ENCODE data around the gene CEP152.
"Not testable (repeated sequence)": the region's sequence is repeated elsewhere in the genome, so short reads cannot be mapped to it uniquely, and the experiment has no call there.

CEP152 gene

DNA sequence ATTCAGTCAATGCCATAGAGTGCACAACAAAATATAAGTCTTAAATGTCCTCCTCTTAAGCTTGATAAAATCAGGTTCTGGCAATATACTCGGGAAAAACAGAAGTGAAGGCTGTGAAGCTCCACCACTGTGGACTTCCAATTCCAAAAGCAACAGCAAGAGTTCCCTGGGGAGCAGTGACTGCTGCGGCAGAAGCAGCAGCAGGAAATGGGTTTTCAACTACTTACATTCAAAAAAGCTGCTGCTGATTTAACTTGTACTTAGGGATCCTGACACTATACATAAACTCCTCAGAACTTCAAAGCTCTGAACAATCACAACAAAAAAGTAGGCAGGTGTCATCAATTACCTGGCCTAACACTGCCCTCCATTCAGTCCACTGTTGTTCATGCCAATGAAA is 4.7 kb downstream of the CEP152 start:
- DNase-seq: peak; percentile 87

GRCh38 chr15:48805591-48805990 is 5.3 kb downstream of the CEP152 start:
- DNase-seq: no peak

DNA sequence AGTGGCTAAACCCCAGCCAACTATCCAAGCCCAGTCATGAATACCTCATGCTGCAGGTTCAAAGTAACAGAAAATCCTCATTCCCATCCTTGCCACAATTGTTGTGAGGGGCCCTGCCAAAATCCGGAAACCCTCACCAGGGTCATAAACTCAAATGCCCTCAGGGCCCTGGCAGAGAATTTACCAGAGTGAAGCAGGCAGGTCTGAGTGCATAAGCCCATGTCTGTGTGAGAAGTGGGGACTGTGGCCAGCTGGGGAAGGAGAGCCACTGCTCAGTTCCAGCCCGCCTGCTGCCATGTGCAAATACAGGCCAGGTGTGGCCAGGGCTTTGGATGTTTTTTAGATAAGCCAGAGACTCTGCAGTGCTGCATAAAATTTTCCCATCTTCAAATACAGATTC is 7.0 kb downstream of the CEP152 start:
- peak; percentile 88 for DNase-seq

GRCh38 chr15:48802867-48803266 is 8.0 kb downstream of the CEP152 start:
- peak; percentile 29 for DNase-seq

DNA sequence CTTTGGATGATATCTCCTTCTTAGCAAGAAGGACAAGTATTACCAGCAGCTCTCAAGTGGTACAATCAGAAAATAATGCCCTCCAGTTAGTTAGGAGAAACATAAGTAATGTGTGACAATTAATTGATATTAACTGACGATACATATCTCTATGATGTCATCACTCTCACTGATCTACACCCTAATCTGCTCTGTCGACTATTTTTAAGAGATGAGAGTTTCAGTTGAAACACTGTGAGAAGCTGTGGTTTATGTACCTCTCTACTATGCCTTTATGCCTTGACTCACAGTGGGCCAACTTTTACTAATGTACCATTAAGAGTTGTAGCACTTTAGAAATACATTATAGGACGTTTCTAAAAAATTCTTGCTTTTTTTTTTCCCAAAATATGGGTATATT is 8.6 kb downstream of the CEP152 start:
- no peak for DNase-seq

DNA sequence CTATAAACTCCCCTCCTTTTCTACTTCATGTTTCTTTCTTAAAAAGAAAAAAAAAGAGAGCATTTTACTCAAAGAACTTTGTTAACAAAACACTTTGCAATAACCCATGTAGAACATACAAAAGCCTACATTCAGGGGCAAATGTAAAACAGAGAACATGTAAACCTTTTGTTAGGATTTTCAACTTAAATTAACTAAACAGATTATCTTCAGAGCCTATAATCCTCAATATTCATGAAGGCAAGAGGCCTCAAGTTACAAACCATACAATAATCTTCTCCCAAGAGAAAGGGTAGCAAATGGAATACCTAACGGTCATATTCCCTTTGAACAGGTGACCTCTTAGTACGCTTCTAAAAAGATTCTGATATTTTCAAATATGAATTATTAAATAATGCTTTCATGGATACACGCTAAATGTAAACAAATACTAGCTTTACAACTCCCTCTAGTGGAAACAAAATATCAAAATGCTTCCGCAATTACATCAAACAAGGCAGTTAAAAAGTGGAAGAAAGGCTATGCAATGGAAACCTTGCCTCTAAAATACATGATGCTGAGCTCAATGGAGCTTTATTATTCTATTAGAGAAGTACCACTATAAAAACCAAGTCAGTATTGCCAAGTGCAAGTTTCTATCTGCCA is 9.9 kb downstream of the CEP152 start:
- DNase-seq: peak; percentile 39

GRCh38 chr15:48800245-48800644 is 10.6 kb downstream of the CEP152 start:
- DNase-seq: no peak

DNA sequence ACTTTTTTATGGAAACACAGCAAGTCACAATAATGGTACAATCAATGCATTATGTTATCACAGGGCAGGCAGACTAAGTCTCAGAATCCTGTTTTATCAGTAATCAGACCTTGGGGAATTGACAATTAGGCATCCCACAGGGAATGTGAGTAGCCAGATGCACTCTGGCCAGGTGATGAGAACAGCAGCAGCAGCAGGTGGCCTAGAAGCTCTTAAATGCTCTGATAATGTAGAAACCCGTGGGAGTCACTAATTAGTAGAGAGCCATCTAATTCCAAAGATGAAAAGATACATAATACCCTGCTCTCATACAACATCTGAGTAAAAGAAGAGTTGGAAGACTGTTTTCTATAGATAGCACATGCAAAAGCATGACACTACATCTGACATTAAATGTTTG is 12.6 kb downstream of the CEP152 start:
- DNase-seq: peak; percentile 98

GRCh38 chr15:48796930-48797329 is 13.9 kb downstream of the CEP152 start:
- no peak for DNase-seq

DNA sequence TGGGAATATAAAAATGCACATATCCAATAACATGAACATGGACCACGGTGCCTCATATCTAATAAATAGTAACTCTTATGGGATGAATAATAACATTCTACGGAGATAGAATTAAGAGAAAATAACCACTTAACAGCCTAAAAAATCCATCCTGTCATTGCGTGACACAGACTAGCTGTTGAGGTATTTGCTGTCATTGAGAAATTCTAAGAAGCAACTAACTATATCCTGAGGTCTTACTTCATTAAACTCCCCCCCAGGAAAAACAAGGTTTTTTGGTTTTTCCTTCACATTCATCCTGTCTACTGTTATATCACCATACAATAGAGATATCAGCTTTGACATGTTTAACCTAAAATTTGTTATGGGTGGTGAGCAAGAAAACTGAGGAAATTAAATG is 14.3 kb downstream of the CEP152 start:
- DNase-seq: no peak

DNA sequence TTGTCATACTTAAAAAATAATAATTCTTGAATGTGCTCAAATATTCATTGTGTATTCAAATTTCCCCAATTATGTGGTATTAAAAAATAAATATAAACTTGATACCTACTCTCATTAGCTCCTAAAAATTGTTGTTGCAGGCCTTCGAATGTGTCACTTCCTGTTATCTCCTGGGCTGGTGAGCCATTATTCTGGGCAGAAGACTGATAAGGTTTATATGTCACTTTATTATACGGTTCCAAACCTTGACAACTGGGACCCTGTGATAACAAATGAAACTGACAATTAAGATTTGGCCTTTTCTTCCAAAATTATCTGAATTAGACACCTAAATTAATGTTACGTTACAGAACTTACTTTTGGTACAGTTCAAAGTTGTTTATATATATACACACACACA is 15.0 kb downstream of the CEP152 start:
- no peak for DNase-seq

- DNase-seq: peak; percentile 84
These were observed 16.2 kb downstream of the CEP152 start for GRCh38 chr15:48794697-48795134.

- peak; percentile 21 for DNase-seq
These were observed 18.5 kb downstream of the CEP152 start for GRCh38 chr15:48792408-48792807.

GRCh38 chr15:48790466-48791115 is 20.3 kb downstream of the CEP152 start:
- DNase-seq: not testable (repeated sequence)

DNA sequence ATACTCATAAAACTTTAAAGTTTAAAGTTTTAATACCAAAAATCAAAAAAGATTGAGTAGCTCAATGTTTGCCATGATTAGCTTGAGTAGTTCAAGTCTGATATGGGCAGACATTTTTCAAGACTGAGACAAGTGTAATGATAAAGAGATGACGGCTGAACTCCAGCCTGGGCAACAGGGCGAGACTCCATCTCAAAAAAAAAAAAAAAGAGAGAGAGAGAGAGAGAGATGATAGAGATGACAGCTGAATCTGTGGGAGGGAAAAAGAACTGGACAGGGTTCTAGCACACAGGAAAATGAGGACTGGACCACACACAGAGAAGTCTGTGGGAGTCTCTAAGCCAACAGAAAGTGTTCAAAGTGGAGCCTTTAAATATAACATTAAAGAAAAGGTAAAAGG is 25.2 kb downstream of the CEP152 start:
- no peak for DNase-seq

DNA sequence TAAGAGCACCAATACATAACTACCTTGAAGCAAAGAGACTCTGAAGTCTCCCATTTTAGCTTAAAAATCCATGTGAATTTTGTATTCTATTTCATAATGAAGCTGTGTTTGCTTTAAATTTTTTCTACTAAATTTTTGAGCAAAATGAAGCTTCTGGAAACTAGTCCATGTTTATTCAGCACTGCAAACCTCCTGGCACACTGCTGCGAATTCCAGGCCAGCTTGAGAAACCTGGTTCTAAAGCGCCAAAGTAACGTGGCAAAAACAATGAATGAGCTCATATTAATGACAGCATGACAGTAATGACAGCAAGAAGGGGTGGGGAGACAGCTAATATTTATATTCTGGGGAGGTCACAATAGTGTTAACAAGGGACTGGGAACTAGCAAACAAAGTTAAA is 25.7 kb downstream of the CEP152 start:
- DNase-seq: no peak

- no peak for DNase-seq
These were observed 26.1 kb downstream of the CEP152 start for GRCh38 chr15:48784756-48785155.

DNA sequence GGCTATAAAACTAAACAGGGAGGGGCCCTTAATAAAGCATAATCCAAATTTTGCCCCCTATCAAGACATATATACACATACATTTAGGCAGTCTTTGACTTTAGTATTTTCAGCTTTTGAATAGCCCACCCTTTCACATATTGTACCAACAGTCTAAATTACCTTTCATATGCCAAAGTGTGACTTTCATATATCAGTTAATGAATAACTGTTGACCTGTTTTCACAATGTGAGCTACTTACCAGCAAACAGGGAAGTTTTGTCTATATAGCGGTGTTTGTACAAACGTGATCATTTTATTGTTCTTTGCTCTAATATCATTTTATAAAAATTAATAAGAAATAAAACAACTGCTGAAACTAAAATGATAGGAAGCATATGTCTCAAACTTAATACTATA is 28.0 kb downstream of the CEP152 start:
- no peak for DNase-seq

DNA sequence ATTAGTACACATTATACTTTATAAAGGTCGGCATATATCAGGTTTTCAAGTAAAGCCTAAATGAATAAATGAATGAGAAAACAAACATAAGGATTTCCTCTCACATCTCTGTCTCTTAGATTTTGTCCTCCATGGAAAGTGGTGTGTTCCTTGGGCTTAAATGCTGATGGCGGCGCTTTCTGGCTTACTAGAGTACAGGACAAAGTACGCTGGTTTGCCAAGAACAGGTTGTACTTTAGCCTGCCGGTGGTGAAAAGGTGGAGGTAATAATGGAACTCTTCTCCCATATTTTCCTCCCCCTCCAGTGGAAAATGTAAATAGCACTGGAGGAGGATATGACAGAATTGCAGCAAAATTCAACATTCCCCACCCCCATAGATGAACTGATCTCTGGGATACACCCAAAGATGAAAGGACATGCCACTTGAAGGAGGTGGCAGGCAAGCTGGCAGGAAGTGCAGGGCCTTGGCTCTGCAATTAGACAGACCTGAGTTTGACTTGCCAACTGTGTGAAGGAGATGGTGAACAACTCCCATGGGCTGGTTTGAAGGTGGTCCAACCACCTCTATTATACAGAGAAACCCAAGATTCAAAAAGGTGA is 29.3 kb downstream of the CEP152 start:
- no peak for DNase-seq

- no peak for DNase-seq
These were observed 29.9 kb downstream of the CEP152 start for GRCh38 chr15:48781017-48781416.

DNA sequence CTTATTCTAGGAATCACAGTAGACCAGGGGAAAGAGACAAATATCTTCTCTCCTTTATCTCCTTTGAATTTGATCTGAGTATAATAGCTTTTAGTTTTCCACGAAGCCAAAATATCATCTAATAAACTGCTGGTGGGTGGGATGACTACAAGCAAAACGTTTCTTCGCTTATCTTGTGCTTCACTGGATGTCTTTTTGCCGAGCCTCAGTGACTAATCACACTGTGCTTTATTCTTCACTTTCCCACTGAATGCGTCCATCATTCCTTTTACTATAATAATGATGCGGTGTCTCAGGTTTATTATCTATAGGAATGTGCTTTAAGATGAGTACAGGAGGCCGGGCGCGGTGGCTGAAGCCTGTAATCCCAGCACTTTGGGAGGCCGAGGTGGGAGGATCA is 32.5 kb downstream of the CEP152 start:
- DNase-seq: no peak

GRCh38 chr15:48777645-48778330 is 33.1 kb downstream of the CEP152 start:
- DNase-seq: no peak

DNA sequence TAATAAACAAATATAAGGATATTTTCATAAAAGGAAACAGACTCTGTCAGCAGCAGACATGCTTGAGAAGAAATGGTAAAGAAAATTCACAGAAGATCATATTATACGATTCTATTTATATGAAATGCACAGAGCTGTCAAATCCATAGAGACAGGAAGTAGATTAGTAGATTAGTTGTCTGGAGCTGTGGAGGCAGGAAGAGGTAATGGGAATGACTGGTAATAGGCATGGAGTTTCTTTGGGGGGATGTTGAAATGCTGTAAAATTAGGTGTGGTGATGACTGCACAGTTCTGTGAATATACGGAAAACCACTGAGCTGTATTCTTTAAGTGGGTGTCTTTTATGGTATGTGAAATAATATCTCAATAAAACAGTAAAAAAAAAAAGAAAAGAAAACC is 35.3 kb downstream of the CEP152 start:
- no peak for DNase-seq

DNA sequence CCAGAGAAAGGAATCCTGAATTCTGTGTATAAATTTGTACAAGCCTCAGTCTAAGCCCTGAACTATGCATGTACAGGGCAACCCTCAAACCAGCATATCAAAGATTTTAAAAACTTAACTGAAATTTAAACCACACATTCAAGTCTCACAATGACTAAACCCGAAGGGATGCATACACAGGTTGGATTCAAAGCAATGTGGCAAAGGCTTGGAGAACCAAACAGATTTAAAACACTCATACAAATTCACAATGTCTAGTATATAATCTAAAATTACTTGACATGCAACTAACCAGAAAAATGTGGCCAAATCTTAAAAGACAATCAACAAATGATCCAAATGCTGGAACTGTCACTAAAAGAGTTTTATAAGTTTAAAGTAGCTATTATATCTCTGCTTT is 36.4 kb downstream of the CEP152 start:
- no peak for DNase-seq

Measured in NCI-H69 (cell line).